ENCODE data around the gene ZNF326.
"Not testable (repeated sequence)": the region's sequence is repeated elsewhere in the genome, so short reads cannot be mapped to it uniquely, and the experiment has no call there.

The ZNF326 gene

GRCh38 chr1:89978755-89979154, 16.2 kb upstream of the ZNF326 start:
- Histone ChIP-seq H3K27me3 (replicated peaks; ENCODE audit: control insufficient read depth, insufficient read depth, low read length) (no peaks in the 10 kb centered on the region), H3K36me3 (ENCODE audit: control insufficient read depth, insufficient read depth, low read length) (no peaks in the 10 kb centered on the region), H3K4me3 (replicated peaks; ENCODE audit: low read depth, low read length) (no peak overlapping the region)
- TF ChIP-seq CTCF (IDR thresholded peaks at IDR 0.05; ENCODE audit: insufficient read depth, low read length, poor library complexity, severe bottlenecking), result no peak
- no peak for DNase-seq (ENCODE audit: extremely low read depth, insufficient read length)

- no peak for TF ChIP-seq CTCF (IDR thresholded peaks at IDR 0.05; ENCODE audit: insufficient read depth, low read length, poor library complexity, severe bottlenecking)
- no peaks in the 10 kb centered on the region for H3K36me3 ChIP-seq (ENCODE audit: control insufficient read depth, insufficient read depth, low read length)
- DNase-seq (ENCODE audit: extremely low read depth, insufficient read length), result no peak
These were observed 14.3 kb upstream of the ZNF326 start for GRCh38 chr1:89980605-89981004.

GRCh38 chr1:89982846-89983245, 12.1 kb upstream of the ZNF326 start:
- not testable (repeated sequence) for H3K36me3 ChIP-seq (ENCODE audit: control insufficient read depth, insufficient read depth, low read length); DNase-seq (ENCODE audit: extremely low read depth, insufficient read length); H3K27me3 ChIP-seq (replicated peaks; ENCODE audit: control insufficient read depth, insufficient read depth, low read length); H3K4me3 ChIP-seq (replicated peaks; ENCODE audit: low read depth, low read length)

More at GRCh38 chr1:89980605-89981004, 14.3 kb upstream of the ZNF326 start:
- Histone ChIP-seq H3K27me3 (replicated peaks; ENCODE audit: control insufficient read depth, insufficient read depth, low read length) (no peaks in the 10 kb centered on the region), H3K4me3 (replicated peaks; ENCODE audit: low read depth, low read length) (no peak overlapping the region)

GRCh38 chr1:89984564-89985116, 10.3 kb upstream of the ZNF326 start:
- DNase-seq (ENCODE audit: extremely low read depth, insufficient read length); H3K36me3 ChIP-seq (ENCODE audit: control insufficient read depth, insufficient read depth, low read length); H3K4me3 ChIP-seq (replicated peaks; ENCODE audit: low read depth, low read length); H3K27me3 ChIP-seq (replicated peaks; ENCODE audit: control insufficient read depth, insufficient read depth, low read length): not testable (repeated sequence)

GRCh38 chr1:89986020-89986419, 8.9 kb upstream of the ZNF326 start:
- TF ChIP-seq CTCF (IDR thresholded peaks at IDR 0.05; ENCODE audit: insufficient read depth, low read length, poor library complexity, severe bottlenecking), result no peak
- Histone ChIP-seq H3K36me3 (ENCODE audit: control insufficient read depth, insufficient read depth, low read length) (no peaks in the 10 kb centered on the region), H3K4me3 (replicated peaks; ENCODE audit: low read depth, low read length) (no peak overlapping the region), H3K27me3 (replicated peaks; ENCODE audit: control insufficient read depth, insufficient read depth, low read length) (no peaks in the 10 kb centered on the region)
- no peak for DNase-seq (ENCODE audit: extremely low read depth, insufficient read length)

GRCh38 chr1:89987159-89987819, 7.6 kb upstream of the ZNF326 start:
- peak; percentile 79 for TF ChIP-seq CTCF (IDR thresholded peaks at IDR 0.05; ENCODE audit: insufficient read depth, low read length, poor library complexity, severe bottlenecking)
- DNase-seq (ENCODE audit: extremely low read depth, insufficient read length), result no peak
- H3K4me3 ChIP-seq (replicated peaks; ENCODE audit: low read depth, low read length), result no peak overlapping the region
- H3K36me3 ChIP-seq (ENCODE audit: control insufficient read depth, insufficient read depth, low read length), result no peaks in the 10 kb centered on the region
- H3K27me3 ChIP-seq (replicated peaks; ENCODE audit: control insufficient read depth, insufficient read depth, low read length), result no peaks in the 10 kb centered on the region

GRCh38 chr1:89989099-89989498, 5.8 kb upstream of the ZNF326 start:
- H3K4me3 ChIP-seq (replicated peaks; ENCODE audit: low read depth, low read length), result no peak overlapping the region
- no peaks in the 10 kb centered on the region for H3K27me3 ChIP-seq (replicated peaks; ENCODE audit: control insufficient read depth, insufficient read depth, low read length)
- no peak for TF ChIP-seq CTCF (IDR thresholded peaks at IDR 0.05; ENCODE audit: insufficient read depth, low read length, poor library complexity, severe bottlenecking)
- DNase-seq (ENCODE audit: extremely low read depth, insufficient read length), result no peak
- no peaks in the 10 kb centered on the region for H3K36me3 ChIP-seq (ENCODE audit: control insufficient read depth, insufficient read depth, low read length)

Measured in GM06990 (cell line).